Ecto neural progenitor cell (in vitro differentiated cells): ENCODE measurements around the gene ULK4.
"Not testable (repeated sequence)": the region's sequence is repeated elsewhere in the genome, so short reads cannot be mapped to it uniquely, and the experiment has no call there.

Source experiments
- DNase-seq: peaks from one replicate; pipeline ENCODE4 v3.0.0-alpha.2; 2018; ENCODE audit warnings: low spot score

ULK4 gene

DNA sequence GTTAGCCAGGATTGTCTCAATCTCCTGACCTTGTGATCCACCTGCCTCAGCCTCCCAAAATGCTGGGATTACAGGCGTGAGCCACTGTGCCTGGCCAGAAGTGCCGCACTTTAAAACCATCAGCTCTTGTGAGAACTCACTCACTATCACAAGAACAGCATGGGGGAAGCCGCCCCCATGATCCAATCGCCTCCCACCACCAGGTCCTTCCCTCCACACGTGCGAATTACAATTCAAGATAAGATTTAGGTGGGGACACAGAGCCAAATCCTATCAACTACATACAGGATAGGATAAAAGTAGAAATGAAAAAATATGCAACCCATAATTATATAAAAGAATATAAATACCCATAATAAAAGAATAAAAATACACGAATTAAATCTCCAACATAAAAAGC is 199.0 kb downstream of the ULK4 start:
- not testable (repeated sequence) for DNase-seq

DNA sequence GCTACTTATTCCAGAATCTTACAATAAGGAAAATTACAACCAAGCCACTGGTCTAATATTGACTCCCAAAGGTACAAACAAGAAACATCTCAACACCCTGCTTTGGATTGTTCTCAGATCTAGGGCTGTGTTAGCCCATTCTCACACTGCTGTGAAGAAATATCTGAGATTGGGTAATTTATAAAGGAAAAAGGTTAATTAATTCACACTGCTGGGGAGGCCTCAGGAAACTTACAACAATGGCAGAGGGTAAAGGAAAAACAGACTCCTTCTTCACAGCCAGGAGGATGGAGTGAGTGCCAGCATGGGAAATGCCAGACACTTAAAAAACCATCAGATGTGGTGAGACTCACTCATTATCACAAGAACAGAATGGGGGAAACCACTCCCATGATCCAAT is 208.3 kb downstream of the ULK4 start:
- DNase-seq, result no peak

DNA sequence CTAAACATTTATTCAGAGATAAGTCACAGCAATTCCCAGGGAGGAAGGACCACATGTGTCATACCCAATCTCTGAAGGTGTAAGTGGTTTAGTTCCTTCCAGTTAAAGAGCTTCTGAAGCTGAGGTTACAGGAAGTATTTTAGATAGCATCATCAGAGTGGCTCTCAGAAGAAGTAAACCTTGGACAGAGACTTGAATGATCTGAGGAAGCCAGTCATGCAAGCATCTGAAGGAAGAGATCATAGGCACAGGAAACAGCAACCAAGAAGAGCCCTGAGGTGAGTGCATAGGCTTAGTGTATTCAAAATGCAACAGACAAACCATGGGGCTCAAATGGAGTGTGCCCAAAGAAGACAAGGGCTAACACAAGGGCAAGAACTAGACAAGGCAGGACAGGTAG is 210.3 kb downstream of the ULK4 start:
- no peak for DNase-seq

DNA sequence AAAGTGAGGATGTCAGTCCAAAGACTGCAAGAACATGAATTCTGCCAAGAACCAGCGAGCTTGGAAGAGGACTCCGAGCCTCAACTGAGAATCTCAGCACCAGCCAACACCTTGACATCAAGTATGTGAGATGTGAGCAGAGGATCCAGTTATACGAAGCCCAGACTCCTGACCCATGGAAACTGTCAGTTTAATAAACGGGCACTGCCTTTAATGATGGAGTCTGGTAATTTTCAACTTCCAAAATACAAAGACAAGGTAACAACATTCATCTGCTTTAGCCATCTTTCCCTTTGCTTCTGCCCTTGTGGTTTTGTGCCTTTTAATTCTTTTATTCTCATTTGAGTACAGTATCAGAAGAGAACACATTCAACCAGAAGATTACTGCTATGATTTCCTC is 211.9 kb downstream of the ULK4 start:
- DNase-seq, result no peak

DNA sequence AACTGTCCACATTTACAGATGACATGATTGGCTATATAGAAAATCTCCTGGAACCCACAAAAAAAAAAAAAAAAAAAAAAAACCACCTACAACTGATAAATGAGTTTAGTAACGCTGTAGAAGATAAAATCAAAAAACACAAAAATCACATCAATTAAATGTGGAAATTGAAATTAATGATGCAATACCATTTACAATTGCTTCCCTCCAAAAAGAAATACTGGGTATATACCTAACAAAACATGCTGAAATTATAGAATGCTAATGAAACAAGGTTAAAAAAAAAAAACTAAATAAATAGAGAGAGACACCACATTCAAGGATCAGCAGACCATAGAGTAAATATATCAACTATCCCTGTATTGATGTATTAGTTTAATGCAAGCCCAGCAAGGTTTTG is 215.7 kb downstream of the ULK4 start:
- no peak for DNase-seq

DNA sequence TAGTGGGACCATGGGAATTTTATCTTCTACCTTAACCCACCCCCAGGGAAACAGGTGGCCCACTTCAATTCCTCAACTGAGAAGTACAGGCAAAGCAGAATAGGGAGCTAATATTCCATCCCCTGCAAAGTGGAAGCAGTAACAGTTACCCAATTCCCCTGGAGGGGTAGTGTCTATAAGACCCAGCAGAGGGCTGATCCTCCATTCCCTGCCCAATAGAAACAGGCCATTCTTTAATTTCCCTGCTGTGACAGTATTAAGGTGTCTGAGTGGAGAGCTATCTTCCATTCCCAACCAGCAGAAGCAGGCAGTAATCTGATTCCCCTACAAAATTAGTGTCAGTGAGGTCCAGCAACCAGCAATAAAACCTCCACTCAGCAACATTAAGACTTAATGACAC is 219.8 kb downstream of the ULK4 start:
- no peak for DNase-seq

DNA sequence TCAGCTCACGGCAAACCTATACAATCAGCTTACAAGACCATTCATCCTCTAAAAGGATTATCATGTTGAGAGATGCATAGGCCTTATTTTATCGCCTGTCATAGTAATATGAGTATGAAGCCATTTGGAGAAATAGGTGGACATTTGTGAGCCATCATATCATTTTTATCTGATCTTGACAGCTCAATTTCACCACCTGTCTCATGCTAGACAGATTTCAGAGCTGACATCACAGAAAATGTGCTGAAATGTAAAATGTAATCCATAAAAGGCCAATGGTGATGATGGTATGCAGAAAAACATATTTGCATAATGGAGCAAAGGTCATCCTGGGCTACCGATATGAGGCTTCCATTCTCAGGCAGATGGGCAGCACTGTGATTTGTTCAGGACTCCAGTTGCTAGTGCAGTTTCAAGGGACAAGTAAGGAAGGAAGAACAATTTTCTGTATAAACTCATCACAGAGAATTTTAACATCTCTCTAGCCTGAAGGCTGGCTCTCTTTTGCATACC is 221.5 kb downstream of the ULK4 start:
- DNase-seq, result no peak

DNA sequence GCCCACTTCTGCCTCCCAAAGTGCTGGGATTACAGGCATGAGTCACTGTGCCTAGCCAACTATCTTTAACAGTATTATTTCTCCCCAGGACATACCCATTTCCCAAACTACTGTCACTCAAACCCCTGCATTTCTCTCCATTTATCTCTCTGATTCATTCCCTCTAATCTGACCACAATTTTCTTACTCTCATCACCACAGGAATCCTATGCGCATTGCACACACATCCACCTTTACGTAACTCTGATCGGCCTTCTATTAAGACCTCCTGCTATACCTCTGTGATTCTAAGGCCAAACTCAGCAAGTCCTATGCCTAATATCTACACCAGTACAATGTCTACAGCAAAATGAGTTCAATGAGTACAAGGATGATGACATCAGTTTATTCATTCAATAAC is 235.0 kb downstream of the ULK4 start:
- no peak for DNase-seq

DNA sequence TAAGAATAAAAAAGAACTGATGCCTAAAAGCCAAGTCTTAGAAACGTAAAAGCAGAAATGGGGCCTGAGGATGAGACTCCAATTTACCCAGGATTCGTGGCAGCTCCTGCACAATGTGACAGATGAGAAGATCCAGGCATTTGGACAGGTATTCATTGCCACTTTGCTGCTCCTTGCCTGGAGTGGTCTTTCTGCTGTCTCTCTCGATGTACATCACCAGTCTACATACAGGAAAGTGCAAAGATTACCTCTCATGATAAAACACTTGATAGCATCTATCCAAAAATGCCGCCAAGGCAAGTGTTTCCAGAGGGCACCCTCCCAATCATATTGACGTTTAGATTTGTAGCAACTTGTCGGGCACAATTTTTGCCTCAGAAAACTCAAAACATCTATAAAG is 244.3 kb downstream of the ULK4 start:
- DNase-seq, result no peak

DNA sequence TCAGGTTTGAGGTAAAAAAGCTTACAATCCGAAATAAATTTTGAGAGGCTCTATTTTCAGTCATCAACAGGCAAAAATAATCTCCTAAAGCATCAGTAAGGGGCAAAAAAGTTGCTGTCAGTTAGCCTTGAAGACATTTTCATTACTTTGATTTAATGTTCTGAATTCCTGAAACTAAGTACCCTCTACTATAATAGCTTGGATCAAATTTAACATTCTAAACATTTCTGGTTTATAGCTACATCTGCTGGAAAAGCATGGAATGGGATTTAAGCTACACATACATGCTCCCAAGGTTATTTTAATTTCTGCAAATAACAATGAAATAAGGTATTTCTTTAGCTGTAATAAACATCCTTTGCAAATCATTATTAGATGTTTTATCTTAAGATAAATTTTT is 245.4 kb downstream of the ULK4 start:
- no peak for DNase-seq

DNA sequence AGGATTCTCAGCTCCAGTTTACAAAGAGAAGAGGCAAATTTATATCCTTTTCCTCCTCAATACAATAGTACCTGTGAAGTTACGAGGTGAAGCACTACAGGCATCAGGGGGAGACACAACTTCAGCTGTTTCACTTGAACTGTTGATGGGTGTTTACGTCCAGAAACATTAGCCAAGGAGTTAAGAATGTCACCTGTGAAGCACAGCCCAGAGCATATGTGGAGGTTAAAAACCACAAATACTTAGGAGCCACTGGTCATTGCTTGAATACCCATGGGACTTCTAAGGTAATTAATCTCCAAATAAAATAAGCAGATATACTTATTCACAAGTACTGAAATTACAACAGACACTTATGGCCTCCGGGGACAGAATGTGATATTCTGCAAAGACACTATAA is 246.5 kb downstream of the ULK4 start:
- DNase-seq, result no peak

DNA sequence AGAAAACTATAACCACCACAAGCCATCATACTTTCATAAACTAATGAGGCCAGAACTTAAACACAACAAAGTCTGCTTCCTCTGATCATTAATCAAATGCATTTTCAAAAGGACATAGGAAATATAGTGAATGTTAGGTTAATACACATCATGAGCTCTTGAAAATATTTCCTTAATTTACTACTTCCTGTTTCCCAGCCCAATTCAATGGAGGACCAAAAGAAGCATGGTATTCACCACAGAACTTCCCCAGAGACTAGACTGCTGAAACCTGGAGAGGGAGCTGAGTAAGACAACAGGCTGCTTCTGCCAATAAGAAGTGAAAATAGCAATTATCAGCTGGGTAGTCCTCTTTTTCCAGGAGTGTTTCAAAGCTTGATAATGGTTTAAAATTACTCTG is 250.3 kb downstream of the ULK4 start:
- no peak for DNase-seq

DNA sequence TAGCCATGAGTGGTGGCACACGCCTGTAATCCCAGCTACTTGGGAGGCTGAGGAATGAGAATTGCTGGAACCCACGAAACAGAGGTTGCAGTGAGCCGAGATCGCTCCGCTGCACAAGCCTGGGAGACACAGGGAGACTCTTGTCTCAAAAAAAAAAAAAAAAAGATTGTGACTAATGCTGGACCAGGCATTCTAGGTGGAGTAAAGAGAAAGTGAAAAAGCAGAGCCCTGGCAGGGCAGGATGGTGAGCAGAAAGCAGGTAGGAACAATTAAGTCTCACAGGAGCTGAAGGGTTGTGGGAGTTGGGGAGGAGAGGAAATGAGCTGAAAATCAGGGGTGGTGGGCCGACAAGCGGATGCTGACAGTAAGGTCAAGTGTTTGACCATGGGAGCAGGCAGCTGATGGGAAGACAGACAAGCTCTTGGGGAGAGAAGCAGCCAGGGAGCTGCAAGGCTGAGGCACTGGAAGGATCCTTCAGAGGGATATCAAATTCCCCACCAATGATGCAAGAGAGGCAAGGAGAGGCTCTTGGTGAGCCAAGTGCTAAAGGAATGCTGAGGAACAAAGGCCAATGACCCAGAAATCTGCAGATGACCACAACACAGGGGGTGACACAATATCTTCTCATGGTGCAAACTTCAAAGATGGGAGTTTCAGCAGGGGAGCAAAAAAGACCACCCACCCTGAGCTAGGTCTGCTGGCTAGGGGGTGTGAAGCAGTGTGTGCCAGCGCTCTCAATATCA is 251.1 kb downstream of the ULK4 start:
- DNase-seq, result no peak

DNA sequence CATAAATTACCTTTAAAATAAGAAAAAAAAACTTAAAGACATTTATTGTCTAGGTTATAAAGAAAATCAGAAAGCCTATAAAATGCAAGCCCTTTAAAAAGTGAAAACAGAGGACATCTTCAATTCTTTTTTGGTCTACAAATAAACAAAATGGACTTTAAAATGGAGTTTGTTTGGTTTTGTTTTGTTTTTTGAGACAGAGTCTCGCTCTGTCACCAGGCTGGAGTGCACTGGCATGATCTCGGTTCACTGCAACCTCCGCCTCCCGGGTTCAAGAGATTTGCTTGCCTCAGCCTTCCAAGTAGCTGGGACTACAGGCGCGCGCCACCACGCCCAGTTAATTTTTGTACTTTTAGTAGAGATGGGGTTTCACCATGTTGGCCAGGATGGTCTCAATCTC is 252.7 kb downstream of the ULK4 start:
- DNase-seq, result not testable (repeated sequence)

DNA sequence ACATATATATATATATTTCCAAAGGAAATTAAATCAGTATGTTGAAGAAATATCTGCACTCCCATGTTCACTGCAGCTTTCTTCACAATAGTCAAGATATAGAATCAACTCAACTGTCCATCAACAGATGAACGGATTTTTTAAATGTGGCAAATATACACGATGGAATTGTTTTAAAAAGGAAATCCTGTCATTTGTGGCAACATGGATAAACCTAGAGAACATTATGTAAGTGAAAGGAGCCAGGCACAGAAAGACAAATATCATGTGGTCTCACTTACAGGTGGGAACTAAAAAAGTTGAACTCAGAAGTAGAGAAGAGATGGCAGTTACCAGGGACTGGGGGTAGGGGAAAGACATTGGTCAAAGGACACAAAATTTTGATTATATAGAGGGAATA is 253.7 kb downstream of the ULK4 start:
- DNase-seq, result no peak

DNA sequence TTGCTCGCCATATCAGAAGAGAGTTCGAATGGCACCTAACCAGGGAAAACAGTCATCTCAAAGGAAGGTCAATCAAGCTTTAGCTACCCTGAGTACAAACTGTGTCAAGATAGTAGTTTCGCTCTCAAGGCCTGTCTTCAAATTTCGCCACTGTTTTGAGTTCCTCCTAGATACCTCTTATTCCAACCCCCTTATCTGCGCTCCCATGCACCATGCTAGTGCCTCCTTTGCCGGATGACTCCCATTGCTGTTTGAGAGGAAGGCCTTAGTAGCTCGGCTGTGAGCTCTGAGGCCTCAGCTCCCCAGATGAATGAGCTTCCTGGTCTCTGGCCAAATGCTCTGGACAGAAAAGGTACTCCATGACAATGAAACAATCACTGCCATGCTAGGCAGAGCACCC is 256.0 kb downstream of the ULK4 start:
- DNase-seq, result no peak

DNA sequence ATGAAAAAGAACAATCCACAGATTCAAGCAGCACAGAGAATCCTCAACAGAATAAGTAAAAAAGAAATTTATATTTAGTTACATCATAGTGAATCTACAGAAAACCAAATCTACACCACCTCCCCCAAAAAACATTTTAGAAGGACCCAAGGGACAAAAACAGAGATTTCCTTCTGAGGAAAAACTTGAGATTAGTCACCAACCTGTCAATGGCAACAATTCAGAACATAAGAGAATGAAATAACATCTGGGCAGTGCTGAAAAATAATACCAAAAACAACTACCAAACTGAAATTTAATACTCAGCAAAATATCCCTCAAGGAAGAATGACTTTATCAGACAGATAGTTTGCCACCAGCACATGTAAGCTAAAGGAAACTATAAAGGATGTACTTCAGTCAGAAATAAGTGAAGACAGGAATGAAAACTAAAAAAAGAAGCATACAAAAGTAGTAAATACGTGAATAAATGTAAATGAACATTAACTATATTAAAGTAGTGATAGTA is 260.7 kb downstream of the ULK4 start:
- no peak for DNase-seq

DNA sequence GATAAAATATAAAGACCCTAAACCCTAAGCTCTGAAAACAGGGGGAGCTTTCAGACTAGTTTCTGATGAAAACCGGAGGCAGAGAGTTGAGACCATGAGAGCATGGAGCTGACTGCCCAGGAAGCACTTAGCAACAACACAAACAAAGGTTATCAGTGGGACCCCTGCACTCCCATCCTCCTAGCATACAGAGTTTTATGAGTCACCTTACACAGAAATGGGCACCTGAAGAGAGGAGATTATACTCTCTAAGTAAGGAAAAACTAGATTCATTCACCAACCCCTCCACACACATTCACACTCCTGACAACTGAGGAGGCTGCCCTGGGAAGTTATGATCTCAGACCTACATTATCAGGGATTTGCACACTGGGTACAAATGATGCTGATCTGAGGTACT is 261.7 kb downstream of the ULK4 start:
- DNase-seq, result no peak

DNA sequence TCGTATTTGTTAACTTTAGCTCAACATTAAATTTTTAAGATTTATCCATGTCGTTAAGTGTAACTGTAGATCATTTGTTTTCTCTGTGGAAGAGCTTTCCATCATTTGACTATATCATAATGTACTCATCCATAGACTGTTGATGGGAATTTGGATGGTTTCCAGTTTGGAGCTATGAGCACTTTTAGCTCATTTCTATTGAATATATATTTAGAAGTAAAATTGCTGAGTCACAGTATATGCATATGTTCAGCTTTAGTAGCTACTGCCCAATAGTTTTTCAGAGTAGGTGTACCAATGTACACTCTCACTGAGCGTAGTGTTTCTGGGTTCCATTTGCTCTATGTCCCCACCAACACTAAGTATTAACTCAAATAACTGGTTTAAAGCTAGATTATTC is 263.0 kb downstream of the ULK4 start:
- no peak for DNase-seq

DNA sequence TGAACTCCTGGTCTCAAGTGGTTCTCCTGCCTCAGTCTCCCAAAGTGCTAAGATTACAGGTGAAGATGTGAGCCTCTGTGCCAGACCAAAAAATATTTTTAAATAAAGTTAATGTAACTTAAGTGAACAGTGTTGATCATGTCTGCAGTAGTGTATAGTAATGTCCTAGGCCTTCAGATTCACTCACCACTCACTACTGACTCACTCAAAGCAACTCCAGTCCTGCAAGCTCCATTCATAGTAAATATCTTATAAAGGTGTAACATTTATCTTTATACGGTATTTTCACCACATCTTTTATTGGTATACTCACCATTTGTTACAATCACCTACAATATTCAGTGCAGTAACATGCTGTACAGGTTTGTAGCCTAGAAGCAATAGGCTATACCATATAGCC is 264.2 kb downstream of the ULK4 start:
- no peak for DNase-seq

DNA sequence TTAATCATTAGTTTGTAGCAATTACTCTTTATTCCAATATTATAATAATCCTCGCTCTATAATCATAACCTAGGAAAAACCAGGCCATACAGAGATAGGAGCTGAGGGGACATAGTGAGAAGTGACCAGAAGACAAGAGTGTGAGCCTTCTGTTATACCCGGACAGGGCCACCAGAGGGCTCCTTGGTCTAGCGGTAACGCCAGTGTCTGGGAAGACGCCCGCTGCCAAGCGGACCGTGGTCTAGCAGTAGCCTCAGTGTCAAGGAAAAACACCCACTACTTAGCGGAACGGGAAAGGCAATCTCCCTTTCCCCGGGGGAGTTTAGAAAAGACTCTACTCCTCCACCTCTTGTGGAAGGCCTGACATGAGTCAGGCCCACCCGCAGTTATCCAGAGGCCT is 266.1 kb downstream of the ULK4 start:
- DNase-seq, result peak; percentile 48

DNA sequence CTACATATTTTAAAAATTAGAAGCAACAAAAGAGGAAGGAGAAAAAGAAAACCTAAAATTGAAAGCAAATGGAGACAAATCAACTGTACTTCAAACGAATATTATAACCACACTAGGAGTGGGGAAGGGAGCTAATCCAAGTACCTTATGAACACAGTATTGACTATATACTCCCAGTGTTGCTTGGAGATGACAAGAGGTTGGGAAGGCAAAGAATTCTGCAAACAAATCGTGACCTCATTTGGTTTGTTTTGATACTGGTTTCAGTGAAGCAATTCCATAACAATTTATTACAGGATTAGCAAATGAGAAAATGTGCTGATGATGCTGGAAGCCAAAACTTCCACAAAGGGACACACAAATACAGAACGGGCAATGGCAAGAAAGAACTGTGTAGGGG is 268.1 kb downstream of the ULK4 start:
- DNase-seq, result no peak

DNA sequence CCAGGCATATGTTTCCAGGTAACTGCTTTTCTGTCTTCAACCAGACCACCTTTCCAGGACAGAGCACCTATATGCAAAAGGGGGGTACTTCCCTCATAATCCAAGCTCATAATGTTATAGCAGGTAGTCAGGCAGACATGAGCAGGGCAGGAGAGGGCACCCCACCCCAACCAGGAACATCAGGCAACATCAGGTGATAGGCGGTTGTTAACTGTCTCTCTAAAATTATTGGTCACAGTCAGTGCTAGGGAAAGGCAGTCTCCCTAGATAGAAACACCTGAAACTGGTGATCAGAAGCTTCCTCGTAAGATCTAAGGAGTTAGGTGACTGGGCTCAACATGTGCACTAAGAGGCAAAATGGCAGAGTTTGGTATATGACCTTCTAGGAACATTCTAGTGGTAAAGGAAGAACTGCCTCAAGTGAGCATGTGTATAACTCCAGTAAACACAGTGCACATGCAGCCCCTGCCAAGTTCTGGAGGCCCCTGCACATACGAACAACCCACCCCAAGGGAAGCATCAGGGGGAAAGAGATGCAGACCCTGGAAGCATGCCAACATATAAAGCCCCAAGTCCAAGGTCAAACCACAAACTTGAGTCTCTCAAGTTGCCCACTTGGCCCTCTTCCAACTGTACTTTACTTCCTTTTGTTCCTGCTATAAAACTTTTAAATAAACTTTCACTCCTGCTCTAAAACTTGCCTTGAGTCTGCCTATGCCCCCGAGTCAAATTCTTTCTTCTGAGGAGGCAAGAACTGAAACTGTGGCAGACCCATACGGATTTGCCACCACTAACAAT is 270.9 kb downstream of the ULK4 start:
- DNase-seq, result no peak
